HEK293T (cell line): ENCODE data around the gene WDTC1.

Source experiments
- ARNT ChIP-seq: fragments of 450-650 bp; IDR thresholded peaks from 2 replicates; pipeline ENCODE4 v1.6.1; 2017; ENCODE audit warnings: mild to moderate bottlenecking
- BHLHE40 ChIP-seq: fragments of 450-650 bp; IDR thresholded peaks from 2 replicates; pipeline ENCODE4 v1.6.1; 2016; ENCODE audit warnings: mild to moderate bottlenecking, moderate library complexity, borderline replicate concordance
- CTBP1 ChIP-seq: fragments of 450-650 bp; IDR thresholded peaks from 2 replicates; pipeline ENCODE4 v1.6.1; 2016; ENCODE audit warnings: borderline replicate concordance
- FOXA1 ChIP-seq: fragments of 450-650 bp; IDR thresholded peaks from 2 replicates; pipeline ENCODE4 v1.6.1; 2016; ENCODE audit warnings: mild to moderate bottlenecking
- FOXK2 ChIP-seq: fragments of 450-650 bp; IDR thresholded peaks from 2 replicates; pipeline ENCODE4 v1.6.1; 2016; ENCODE audit warnings: mild to moderate bottlenecking
- FOXM1 ChIP-seq: fragments of 450-650 bp; IDR thresholded peaks from 2 replicates; pipeline ENCODE4 v1.6.1; 2017; ENCODE audit warnings: mild to moderate bottlenecking, borderline replicate concordance
- L3MBTL2 ChIP-seq: fragments of 450-650 bp; conservative IDR thresholded peaks from 2 replicates; pipeline ENCODE4 v1.6.1; 2016; ENCODE audit warnings: mild to moderate bottlenecking
- ZNF384 ChIP-seq: fragments of 450-650 bp; IDR thresholded peaks from 2 replicates; pipeline ENCODE4 v1.6.1; 2016

GRCh38 chr1:27336756-27337155 is 102.3 kb downstream of the WDTC1 start:
- no peak for TF ChIP-seq ZNF384
- TF ChIP-seq FOXK2 = no peak
- TF ChIP-seq L3MBTL2 = no peak
- TF ChIP-seq CTBP1 = no peak
- TF ChIP-seq FOXA1 = no peak
- no peak for TF ChIP-seq FOXM1
- no peak for TF ChIP-seq BHLHE40
- no peak for TF ChIP-seq ARNT
